Stimulated activated naive CD8-positive, alpha-beta T cell treated with anti-CD3 and anti-CD28 coated beads, Interleukin-15, Interleukin-2, amounts not matched to agents 100 U/mL and 50 U/mL, for 24 hours (primary cell): ENCODE data around the gene FHOD3.

Source experiments
- ATAC-seq: fragments of 150-1000 bp; cut with Tn5 transposase; one replicate; pipeline ENCODE4 v1.10.0; 2021
- DNase-seq: peaks from one replicate; pipeline ENCODE4 v3.0.0; 2021

Gene FHOD3

GRCh38 chr18:36481935-36482334 is 184.4 kb downstream of the FHOD3 start:
- ATAC-seq: no peak
- no peak for DNase-seq

DNA sequence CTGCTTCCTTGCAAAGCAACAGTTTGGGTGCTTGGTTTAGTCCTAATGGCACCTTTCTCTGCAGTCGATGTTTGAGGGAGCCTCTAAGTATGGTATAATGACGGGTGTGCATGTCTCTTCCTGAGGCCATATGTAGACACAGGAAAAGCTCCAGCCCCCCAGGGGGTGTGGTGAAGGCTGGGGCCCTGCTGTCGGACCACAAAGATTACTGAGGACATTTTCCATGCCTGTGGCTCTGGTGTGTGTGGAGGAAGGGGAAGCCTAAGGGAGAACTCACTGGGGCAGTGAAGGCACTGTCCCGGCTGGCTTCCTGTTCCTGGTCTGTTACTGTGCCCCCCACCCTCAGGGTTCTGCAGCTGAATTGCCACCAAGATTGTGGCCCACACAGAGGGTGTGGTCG is 187.1 kb downstream of the FHOD3 start:
- DNase-seq: no peak
- no peak for ATAC-seq

- no peak for DNase-seq
- no peak for ATAC-seq
Measured at GRCh38 chr18:36485772-36486171, 188.3 kb downstream of the FHOD3 start.

DNA sequence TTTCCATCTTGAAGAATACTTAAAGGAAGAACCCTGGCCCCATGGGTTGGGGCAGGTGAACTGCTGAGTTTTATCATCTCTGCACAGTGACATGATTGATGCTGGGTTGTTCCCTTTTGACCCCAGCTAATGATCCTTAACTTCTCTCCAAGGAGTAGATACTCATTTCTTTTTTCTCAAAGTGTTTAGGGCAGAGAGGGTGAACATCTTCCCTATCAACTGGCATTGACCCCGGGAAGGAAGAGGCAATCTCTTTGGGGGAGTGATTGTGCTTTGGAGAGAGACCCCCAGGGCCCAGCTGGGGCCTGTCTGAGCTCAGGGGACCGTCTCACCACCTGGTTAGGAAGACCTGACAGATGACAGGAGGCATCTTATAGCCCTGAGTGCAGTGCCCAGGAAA is 190.6 kb downstream of the FHOD3 start:
- ATAC-seq: no peak

DNA sequence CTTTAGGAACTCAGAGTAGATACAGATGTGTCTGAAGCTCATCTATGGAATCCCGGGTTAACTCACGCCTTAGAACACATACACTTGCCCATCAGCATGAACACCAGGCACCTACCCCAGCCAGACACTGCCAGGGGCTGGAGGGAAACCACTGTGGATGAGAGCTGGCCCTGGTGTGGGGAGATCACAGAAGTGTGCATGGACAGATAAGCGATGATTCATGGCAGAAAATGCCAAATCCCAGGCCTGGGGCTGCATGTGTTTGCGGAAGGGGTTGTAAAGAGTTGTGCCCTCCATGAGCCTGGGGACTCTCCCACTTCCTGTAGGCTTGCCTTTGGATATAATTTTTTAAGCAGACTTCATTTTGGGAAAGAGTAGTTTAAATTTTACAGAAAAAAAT is 193.4 kb downstream of the FHOD3 start:
- DNase-seq: no peak
- ATAC-seq: no peak

More for the DNA sequence above, 190.6 kb downstream of the FHOD3 start:
- DNase-seq: no peak

DNA sequence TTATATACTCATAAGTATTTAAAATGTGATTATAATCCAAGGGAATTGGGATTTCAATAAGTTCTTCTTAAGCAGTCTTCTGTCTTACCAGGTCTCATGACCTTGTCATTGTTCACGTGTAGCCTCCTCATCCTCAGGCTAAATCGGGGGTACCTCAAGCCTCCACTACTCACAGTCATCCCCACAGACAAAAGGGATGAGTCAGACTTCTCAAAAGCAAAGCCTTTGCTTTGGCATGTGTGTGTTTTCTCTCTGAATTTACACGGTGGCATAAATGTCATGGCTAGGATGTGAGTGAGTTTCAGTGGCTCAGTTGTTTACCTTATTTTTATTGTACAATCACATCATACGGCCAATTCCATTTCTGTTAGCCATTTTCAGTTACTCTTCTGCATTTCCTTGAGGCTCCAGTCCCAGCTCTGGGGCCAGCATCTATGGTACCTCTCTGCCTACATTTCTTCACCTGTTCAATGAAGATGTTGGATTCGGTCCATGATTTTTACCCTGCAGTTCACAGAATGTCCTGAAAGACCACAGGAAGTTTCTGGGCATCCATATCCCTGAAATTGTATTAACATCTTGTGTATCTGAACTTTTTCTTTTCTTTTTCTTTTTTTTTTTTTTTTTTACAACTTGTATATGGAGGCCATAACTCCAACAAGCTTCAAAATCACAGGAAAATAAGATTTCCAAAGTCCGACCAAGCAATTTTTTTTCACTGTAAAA is 195.3 kb downstream of the FHOD3 start:
- no peak for DNase-seq
- no peak for ATAC-seq

- ATAC-seq (no peak), DNase-seq (no peak)
Measured at GRCh38 chr18:36493349-36494159, 196.0 kb downstream of the FHOD3 start.

GRCh38 chr18:36494160-36494437 is 196.6 kb downstream of the FHOD3 start:
- no peak for ATAC-seq

DNA sequence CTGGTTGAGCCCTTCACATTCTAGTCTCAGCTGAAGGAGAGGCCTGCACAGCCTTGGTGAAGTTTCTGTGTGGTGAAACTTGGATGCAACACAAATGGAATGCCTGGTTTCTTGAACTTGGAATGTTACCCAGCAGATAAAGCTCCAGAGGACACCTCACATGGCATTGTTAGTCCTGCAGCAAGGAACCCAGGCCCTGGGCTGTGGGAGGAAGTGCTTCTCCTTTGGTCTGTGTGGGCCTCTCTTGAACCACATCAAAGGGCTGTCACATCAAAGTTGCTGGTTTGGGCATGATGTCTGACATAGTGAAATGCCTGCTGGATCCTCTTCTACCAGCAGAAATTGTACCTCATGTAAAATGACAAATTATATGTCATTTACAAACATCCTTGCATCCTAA is 198.5 kb downstream of the FHOD3 start:
- DNase-seq (no peak), ATAC-seq (peak; percentile 28)

More at GRCh38 chr18:36494160-36494437, 196.6 kb downstream of the FHOD3 start:
- DNase-seq: no peak

- peak; percentile 28 for ATAC-seq
- no peak for DNase-seq
Measured at GRCh38 chr18:36499938-36500337, 202.4 kb downstream of the FHOD3 start.

DNA sequence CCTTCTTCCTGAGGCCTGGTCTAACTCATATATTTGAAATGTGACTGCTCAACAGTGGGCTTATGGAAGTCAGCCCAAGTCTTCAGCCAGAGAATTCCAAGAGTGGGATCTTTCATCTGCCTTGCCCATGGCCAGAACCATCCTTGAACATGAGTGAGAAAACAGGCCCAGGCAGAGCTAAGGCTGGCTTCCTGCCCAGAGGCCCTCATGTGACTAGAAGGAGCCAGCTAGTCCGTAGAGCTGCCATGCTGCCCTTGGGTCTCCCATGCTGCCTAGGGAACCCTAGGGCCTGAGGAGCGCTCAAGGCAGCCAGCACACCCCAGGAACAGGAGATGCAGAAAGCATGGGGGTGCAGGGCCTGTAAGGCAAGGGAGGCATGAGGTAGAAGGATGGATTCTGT is 203.6 kb downstream of the FHOD3 start:
- DNase-seq (no peak), ATAC-seq (peak; percentile 23)

DNA sequence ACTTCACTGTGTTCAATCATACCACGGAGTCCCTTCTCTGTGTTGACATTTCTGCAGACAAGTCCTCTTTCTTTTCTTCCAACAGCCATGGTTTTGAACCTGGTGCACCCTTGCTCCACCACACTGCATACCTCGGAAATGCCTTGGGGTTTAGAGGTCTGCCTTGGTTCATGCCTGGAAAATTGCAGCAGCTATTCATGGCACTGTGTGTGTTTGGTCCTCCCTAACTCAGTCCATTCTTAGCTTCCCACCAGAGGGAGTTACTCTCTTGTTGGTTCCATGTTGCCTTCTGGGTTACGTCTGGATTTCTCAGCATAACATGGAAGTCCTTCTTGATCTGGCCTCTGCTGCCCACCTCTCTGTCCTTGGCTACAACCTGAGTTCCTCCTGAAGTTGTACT is 206.0 kb downstream of the FHOD3 start:
- ATAC-seq (no peak), DNase-seq (no peak)

DNA sequence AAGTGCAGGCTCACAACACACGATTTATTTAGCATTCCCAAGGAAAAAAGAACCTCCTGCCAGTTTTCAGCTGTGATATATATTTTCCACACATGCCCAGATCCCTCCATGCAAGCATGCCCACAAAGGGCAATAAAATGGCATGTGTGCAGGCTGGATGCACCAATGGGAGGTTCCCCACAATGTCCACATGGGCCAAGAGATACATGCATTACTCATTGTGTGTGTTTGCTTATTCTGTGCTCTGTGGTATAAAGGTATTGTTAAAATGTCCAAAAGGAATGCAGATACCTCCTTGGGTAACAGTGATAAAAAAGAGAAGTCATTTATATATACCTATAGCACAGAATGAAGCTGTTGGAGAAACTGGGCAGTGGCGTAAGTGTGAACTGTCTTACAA is 207.4 kb downstream of the FHOD3 start:
- DNase-seq (no peak), ATAC-seq (no peak)

GRCh38 chr18:36505665-36506064 is 208.2 kb downstream of the FHOD3 start:
- DNase-seq (no peak), ATAC-seq (no peak)

- no peak for ATAC-seq
- DNase-seq: no peak
Measured at GRCh38 chr18:36509646-36510197, 212.2 kb downstream of the FHOD3 start.

DNA sequence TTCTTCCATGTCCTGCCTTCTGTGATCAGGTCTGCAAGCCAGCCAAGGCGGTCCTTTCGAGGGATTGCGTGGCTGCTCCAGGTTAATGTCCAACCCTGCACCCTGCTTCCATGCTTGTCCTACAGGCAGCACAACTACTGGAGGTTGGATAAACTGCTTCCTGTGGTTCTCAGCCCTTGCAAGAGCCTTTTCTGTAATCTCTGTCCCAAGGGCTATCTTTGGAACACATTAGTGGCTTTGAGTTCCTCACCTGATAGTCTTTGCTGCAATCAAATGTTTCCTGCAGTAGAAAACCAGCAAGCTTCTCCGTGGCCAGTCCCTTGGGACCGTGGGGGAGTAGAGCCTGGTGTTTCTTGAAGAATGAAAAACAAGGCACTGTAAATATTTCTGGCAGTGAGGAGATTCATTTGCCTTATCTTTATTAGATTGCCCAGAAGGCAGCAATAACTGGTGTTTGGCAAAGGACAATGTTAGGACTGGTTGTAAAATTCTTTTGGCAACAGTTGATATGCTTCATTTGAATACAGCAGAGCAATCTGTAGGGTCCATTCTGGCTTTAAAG is 214.4 kb downstream of the FHOD3 start:
- DNase-seq (no peak), ATAC-seq (no peak)

DNA sequence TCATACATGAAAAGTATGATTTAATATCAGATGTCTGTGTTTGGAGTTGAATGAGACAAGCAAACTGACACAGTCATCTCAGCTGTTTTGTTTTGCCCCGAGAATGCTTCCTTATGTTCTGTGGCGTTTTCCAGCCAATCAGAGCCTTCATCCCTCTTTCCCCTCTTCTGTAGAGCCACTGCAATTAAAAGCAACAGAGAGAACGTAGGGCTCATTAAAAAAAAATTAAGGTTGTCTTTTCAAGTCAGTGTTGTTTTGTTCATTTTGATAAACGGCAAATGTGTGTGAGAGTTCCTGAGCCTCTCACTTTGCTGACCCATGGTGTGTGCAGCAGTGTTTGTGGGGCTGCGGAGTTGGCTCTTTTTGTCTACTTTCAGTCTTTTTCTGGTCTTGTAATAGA is 216.0 kb downstream of the FHOD3 start:
- DNase-seq (no peak), ATAC-seq (no peak)

- no peak for ATAC-seq
- no peak for DNase-seq
Measured at GRCh38 chr18:36514778-36515177, 217.3 kb downstream of the FHOD3 start.

DNA sequence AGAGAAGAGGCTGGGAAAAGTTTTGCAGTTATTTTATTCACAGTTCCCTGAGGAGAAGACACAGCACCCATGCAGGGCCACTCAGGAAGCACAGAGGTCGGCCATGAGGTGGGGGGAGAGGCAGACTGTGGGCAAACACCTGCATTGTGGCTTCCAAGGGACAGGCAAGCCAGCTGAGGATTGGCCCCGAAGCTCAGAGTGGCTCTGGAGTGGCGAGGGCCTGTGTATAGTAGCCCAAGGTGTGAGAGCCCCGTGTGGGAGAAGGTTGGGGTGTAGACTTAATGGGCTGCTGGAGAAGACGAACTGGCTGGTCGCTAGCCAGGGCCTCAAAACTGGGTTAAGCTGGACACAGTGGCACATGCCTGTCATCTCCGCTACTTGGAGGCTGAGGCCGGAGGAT is 218.7 kb downstream of the FHOD3 start:
- DNase-seq (no peak), ATAC-seq (no peak)

- ATAC-seq: no peak
- DNase-seq: no peak
Measured at GRCh38 chr18:36516726-36517125, 219.2 kb downstream of the FHOD3 start.

DNA sequence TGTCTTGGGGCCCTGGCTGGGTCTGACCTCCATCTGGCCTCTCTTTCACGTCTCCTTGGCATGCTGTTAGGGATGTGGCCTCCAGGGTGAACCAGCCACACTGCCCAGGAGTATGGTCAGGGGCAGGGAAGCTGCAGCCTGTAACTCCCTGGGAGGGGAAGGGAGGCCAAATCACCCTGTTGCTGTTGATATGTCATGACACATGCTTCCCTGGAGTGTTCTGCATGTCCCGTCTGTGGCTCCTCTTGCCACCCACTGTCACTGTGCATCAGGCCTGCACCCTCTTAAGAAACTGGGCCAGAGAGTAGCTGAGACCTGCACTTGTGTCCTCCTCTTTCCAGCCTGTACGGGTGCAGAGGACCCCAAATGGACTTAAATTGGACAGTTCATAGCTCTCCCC is 221.3 kb downstream of the FHOD3 start:
- ATAC-seq (no peak), DNase-seq (no peak)

DNA sequence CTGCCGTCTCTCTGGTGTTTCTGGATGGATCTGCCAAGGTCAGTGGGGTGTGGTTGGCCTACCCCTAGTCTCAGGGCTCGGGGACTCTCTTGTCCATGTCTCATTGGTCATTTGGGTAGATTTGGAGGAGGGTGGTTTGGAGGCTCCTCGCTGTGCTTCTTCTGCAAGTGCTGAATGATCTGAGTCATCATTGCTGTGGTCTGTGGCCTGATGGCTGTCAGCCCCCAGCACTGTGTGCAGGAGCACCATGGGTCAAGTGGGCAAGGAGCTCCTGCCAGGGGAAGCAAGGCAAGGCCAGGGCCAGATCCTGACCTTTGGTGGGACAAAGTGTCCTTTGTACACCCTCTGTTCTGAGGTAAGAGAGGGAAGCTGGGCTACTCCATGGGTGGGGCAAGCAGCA is 221.8 kb downstream of the FHOD3 start:
- DNase-seq: no peak
- no peak for ATAC-seq

DNA sequence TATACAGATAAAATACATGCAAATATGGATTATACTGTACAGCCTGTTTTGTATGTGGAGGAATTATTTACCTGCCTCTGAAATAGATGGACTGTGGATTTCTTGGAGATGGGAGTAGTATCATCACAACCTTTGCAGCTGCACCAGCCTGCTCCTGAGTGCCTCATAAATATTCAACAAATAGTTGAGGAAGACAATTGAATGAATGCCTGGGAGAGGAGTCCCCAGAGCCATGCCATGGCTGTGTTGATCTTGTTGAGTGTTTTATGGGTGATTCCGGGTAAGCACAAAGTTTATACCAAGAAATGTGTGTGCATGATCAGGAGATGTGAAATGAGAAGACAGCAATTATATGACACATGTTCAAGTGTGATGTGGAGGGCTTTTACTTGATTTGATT is 225.0 kb downstream of the FHOD3 start:
- DNase-seq (no peak), ATAC-seq (no peak)
